Measurements from ENCODE around the gene RBKS.

GRCh38 chr2:27875089-27875881 lies 14.9 kb downstream of the RBKS start:
- TF ChIP-seq CTCF (IDR thresholded peaks at IDR 0.05 in 8 of 11, conservative IDR thresholded peaks at IDR 0.05 in 3 of 11) = no peak
- peak in 1 of 3 donors; percentile 16 for TF ChIP-seq POLR2AphosphoS5 (IDR thresholded peaks at IDR 0.05)

Measured in spleen (tissue), 7 donors.